Neural cell (in vitro differentiated cells): ENCODE measurements around the gene EXOC6B. TPM values are rescaled to one million over a fixed set of nuclear protein-coding genes. Genes with fewer than 3 reads are reported as not detected.

Experiments
- H2AFZ ChIP-seq: fragments of 200-600, 300-800 bp; sonication (generic), shearing (Covaris generic); 2 replicates; pipeline ENCODE4 v1.6.0; 2014; ENCODE audit warnings: low read depth, mild to moderate bottlenecking, antibody characterized with exemption, low read length, moderate library complexity
- H3F3A ChIP-seq: fragments of 200-600 bp; shearing (Covaris generic); 2 replicates; pipeline ENCODE4 v1.6.1; 2016; ENCODE audit warnings: mild to moderate bottlenecking, moderate library complexity, mixed read lengths, antibody characterized with exemption, low read length; ENCODE audit not compliant: insufficient read depth, poor library complexity, severe bottlenecking
- H3K27ac ChIP-seq: fragments of 200-600, 300-800 bp; sonication (generic), shearing (Covaris generic); 2 replicates; pipeline ENCODE4 v1.5.1; 2014; ENCODE audit warnings: mild to moderate bottlenecking, low read length, moderate library complexity
- H3K27me3 ChIP-seq: fragments of 300-800, 200-600 bp; sonication (generic), shearing (Covaris generic); 2 replicates; pipeline ENCODE4 v1.6.0; 2014; ENCODE audit warnings: mild to moderate bottlenecking, low read depth, low read length, moderate library complexity; ENCODE audit not compliant: insufficient read depth
- H3K36me3 ChIP-seq: fragments of 300-800, 200-600 bp; sonication (generic), shearing (Covaris generic); 2 replicates; pipeline ENCODE4 v1.5.1; 2014; ENCODE audit warnings: mild to moderate bottlenecking, antibody characterized with exemption, low read length, moderate library complexity; ENCODE audit not compliant: insufficient read depth
- H3K4me2 ChIP-seq: fragments of 300-800, 200-600 bp; sonication (generic), shearing (Covaris generic); 2 replicates; pipeline ENCODE4 v1.6.0; 2014; ENCODE audit warnings: mild to moderate bottlenecking, low read length
- H3K4me3 ChIP-seq: fragments of 300-800, 200-600 bp; sonication (generic), shearing (Covaris generic); 2 replicates; pipeline ENCODE4 v1.5.1; 2014; ENCODE audit warnings: mild to moderate bottlenecking, low read length, moderate library complexity
- H3K79me2 ChIP-seq: fragments of 200-600 bp; shearing (Covaris generic); replicated peaks from 2 replicates; pipeline ENCODE4 v1.6.0; 2014; ENCODE audit warnings: mild to moderate bottlenecking, low read length, moderate library complexity; ENCODE audit not compliant: insufficient read depth
- H3K9ac ChIP-seq: fragments of 300-800, 200-600 bp; sonication (generic), shearing (Covaris generic); 2 replicates; pipeline ENCODE4 v1.6.1; 2016; ENCODE audit warnings: mild to moderate bottlenecking, low read length, mixed read lengths
- H3K9me2 ChIP-seq: fragments of 200-600 bp; shearing (Covaris generic); 2 replicates; pipeline ENCODE4 v1.6.1; 2016; ENCODE audit warnings: mild to moderate bottlenecking, low read length, mixed read lengths; ENCODE audit not compliant: insufficient read depth
- H3K9me3 ChIP-seq: fragments of 200-600, 300-800 bp; sonication (generic), shearing (Covaris generic); 2 replicates; pipeline ENCODE4 v1.6.1; 2016; ENCODE audit warnings: mild to moderate bottlenecking, mixed run types, low read length, moderate library complexity, mixed read lengths
- H4K20me1 ChIP-seq: fragments of 200-600 bp; shearing (Covaris generic); 2 replicates; pipeline ENCODE4 v1.6.1; 2016; ENCODE audit warnings: mild to moderate bottlenecking, mixed run types; ENCODE audit not compliant: insufficient read depth
- EP300 ChIP-seq: fragments of 450-650 bp; conservative IDR thresholded peaks from 2 replicates; pipeline ENCODE4 v1.6.1; 2014; ENCODE audit warnings: antibody characterized with exemption, mild to moderate bottlenecking, moderate library complexity; ENCODE audit not compliant: poor library complexity, severe bottlenecking
- EZH2 ChIP-seq: fragments of 200-600, 300-800 bp; shearing (Covaris generic), sonication (generic); IDR thresholded peaks from 2 replicates; pipeline ENCODE4 v1.6.1; 2014; ENCODE audit warnings: antibody characterized with exemption, low read length, borderline replicate concordance, mild to moderate bottlenecking; ENCODE audit not compliant: insufficient read depth, poor library complexity, severe bottlenecking
- MXI1 ChIP-seq: fragments of 450-650 bp; conservative IDR thresholded peaks from 2 replicates; pipeline ENCODE4 v1.6.1; 2014; ENCODE audit warnings: antibody characterized with exemption, mild to moderate bottlenecking; ENCODE audit not compliant: poor library complexity, severe bottlenecking
- POLR2AphosphoS5 ChIP-seq: IDR thresholded peaks from 2 replicates; pipeline ENCODE4 v1.6.1; 2012
- RAD21 ChIP-seq: fragments of 450-650 bp; conservative IDR thresholded peaks from 2 replicates; pipeline ENCODE4 v1.6.1; 2014; ENCODE audit warnings: antibody characterized with exemption, mild to moderate bottlenecking, moderate library complexity
- SMC3 ChIP-seq: fragments of 450-650 bp; conservative IDR thresholded peaks from 2 replicates; pipeline ENCODE4 v1.6.1; 2014; ENCODE audit warnings: antibody characterized with exemption, mild to moderate bottlenecking, moderate library complexity; ENCODE audit not compliant: poor library complexity
- TAF1 ChIP-seq: IDR thresholded peaks from 2 replicates; pipeline ENCODE4 v1.6.1; 2012; ENCODE audit warnings: low read depth
- polyA plus RNA-seq: library from polyadenylated mRNA; depleted of rRNA; stranded (reverse); fragments of >200 nt; gene quantifications from 2 replicates; pipeline ENCODE4 v1.2.3, GENCODE V29; 2014
- TF ChIP-seq, protein P1 (sequence below): fragments of 450-650 bp; IDR thresholded peaks from 2 replicates; pipeline ENCODE4 v1.5.1; 2014; ENCODE audit warnings: antibody characterized with exemption, mild to moderate bottlenecking, moderate library complexity; ENCODE audit not compliant: poor library complexity, severe bottlenecking
- TF ChIP-seq, protein P2 (sequence below): IDR thresholded peaks from 2 replicates; pipeline ENCODE4 v1.6.1; 2012; ENCODE audit warnings: borderline replicate concordance

The EXOC6B gene
- polyA plus RNA-seq, 1 donor from 2014 or later: 23.4 TPM

DNA sequence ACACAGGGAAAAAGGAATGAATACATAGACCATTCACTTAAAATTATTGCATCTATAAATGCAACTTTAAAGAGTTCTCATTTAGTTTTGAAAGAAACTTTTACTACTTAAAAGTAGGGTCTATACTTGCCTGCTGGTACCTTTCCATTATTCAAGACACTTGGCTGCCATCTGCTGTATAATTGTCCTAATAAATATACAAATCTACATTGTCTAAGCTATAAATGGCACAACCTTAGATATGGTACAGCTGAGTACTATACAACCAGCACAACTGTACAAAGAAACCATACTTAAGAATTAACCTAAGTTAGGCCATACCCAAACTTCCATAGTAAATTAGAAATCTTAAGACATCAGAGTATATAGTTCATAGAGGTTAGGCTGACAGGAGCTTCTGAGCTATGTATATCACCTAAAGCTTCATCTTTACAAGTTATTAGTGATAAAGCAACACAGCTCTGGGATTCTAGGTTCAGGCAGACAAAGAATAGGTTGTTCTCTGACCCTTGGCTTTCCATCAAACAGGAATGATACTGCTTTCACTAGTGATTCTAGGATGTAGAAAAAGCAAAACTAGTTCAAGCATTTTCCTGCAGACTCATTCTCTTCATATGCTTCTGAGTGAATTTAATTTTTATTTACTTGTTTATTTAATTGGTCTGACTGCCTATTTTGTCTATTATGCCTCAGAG is 22.1 kb downstream of the EXOC6B start (continued):
- no peak for TF ChIP-seq EP300
- TF ChIP-seq EZH2: no peak

DNA sequence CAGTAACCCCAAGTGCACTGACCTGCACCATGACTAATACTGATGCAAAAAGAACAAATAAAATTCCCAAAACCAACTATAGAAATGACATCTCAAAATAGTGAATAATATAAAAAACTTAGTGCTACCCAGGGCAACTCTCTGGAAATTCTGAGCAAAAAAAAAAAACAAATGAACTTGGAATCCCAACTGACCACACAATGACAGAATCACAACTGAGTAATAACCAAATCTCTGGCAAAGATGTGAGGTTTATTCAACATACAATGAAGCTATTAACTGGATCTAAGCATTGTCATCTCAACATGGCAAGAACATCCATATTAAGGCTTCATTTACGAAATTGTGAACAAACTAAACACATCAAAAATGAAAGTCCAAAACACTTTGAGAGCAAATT is 22.7 kb downstream of the EXOC6B start:
- Histone ChIP-seq H3K36me3 (no peaks in the 10 kb centered on the region), H3K4me3 (no peak overlapping the region), H3K9me2 (no peaks in the 10 kb centered on the region), H3K9ac (no peak overlapping the region), H3K27me3 (no peaks in the 10 kb centered on the region), H3K4me2 (no peak overlapping the region), H4K20me1 (no peaks in the 10 kb centered on the region), H3K79me2 (peaks cover 7% of the 10 kb centered on the region), H2AFZ (no peak overlapping the region), H3K27ac (no peak overlapping the region), H3K9me3 (no peaks in the 10 kb centered on the region), H3F3A (no peaks in the 10 kb centered on the region)
- no peak for TF ChIP-seq SMC3
- no peak for TF ChIP-seq POLR2AphosphoS5
- TF ChIP-seq, protein P1, sequence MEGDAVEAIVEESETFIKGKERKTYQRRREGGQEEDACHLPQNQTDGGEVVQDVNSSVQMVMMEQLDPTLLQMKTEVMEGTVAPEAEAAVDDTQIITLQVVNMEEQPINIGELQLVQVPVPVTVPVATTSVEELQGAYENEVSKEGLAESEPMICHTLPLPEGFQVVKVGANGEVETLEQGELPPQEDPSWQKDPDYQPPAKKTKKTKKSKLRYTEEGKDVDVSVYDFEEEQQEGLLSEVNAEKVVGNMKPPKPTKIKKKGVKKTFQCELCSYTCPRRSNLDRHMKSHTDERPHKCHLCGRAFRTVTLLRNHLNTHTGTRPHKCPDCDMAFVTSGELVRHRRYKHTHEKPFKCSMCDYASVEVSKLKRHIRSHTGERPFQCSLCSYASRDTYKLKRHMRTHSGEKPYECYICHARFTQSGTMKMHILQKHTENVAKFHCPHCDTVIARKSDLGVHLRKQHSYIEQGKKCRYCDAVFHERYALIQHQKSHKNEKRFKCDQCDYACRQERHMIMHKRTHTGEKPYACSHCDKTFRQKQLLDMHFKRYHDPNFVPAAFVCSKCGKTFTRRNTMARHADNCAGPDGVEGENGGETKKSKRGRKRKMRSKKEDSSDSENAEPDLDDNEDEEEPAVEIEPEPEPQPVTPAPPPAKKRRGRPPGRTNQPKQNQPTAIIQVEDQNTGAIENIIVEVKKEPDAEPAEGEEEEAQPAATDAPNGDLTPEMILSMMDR: no peak
- no peak for TF ChIP-seq EP300
- TF ChIP-seq RAD21: no peak
- TF ChIP-seq, protein P2, sequence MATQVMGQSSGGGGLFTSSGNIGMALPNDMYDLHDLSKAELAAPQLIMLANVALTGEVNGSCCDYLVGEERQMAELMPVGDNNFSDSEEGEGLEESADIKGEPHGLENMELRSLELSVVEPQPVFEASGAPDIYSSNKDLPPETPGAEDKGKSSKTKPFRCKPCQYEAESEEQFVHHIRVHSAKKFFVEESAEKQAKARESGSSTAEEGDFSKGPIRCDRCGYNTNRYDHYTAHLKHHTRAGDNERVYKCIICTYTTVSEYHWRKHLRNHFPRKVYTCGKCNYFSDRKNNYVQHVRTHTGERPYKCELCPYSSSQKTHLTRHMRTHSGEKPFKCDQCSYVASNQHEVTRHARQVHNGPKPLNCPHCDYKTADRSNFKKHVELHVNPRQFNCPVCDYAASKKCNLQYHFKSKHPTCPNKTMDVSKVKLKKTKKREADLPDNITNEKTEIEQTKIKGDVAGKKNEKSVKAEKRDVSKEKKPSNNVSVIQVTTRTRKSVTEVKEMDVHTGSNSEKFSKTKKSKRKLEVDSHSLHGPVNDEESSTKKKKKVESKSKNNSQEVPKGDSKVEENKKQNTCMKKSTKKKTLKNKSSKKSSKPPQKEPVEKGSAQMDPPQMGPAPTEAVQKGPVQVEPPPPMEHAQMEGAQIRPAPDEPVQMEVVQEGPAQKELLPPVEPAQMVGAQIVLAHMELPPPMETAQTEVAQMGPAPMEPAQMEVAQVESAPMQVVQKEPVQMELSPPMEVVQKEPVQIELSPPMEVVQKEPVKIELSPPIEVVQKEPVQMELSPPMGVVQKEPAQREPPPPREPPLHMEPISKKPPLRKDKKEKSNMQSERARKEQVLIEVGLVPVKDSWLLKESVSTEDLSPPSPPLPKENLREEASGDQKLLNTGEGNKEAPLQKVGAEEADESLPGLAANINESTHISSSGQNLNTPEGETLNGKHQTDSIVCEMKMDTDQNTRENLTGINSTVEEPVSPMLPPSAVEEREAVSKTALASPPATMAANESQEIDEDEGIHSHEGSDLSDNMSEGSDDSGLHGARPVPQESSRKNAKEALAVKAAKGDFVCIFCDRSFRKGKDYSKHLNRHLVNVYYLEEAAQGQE: no peak
- TF ChIP-seq TAF1: no peak
- TF ChIP-seq MXI1: no peak

DNA sequence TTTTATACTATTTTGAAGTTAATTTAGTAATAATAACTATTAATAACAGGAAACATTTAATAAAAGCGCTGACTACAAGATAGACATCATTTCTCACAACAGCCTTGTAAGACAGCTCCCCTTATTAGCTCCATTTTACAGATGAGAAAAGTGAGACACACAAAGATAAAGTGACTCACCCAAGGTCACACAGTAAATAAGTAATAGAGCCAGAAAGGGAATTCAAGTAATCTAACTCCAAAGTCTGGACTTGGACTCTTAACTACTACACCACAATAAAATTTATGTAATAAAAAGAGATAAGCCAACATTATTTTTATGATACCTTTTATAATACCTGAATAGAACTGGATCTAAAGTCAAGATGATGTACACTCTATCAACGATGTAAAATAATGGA is 25.3 kb downstream of the EXOC6B start:
- TF ChIP-seq, protein P2: no peak
- TF ChIP-seq, protein P1: no peak
- TF ChIP-seq RAD21 (no peak), EP300 (no peak), TAF1 (no peak), POLR2AphosphoS5 (no peak), MXI1 (no peak), SMC3 (no peak), EZH2 (no peak)
- H3K4me2 ChIP-seq: no peak overlapping the region
- no peaks in the 10 kb centered on the region for H3K9me3 ChIP-seq
- H3K27ac ChIP-seq: no peak overlapping the region
- H3K27me3 ChIP-seq: no peaks in the 10 kb centered on the region
- no peak overlapping the region for H3K9ac ChIP-seq
- H3F3A ChIP-seq: no peaks in the 10 kb centered on the region
- H3K4me3 ChIP-seq: no peak overlapping the region
- no peak overlapping the region for H2AFZ ChIP-seq
- no peaks in the 10 kb centered on the region for H3K36me3 ChIP-seq
- peaks cover 7% of the 10 kb centered on the region for H3K79me2 ChIP-seq
- H3K9me2 ChIP-seq: no peaks in the 10 kb centered on the region
- no peaks in the 10 kb centered on the region for H4K20me1 ChIP-seq
